SK-N-SH (cell line): ENCODE results near the gene MRPL12.

Experiments
- EZH2phosphoT487 ChIP-seq: fragments of 200-600 bp; sonication (generic); IDR thresholded peaks from 2 replicates; pipeline ENCODE4 v1.6.1; 2017; ENCODE audit warnings: low read depth, mixed run types, mild to moderate bottlenecking, antibody characterized with exemption, moderate library complexity, borderline replicate concordance
- FOXM1 ChIP-seq: IDR thresholded peaks from 2 replicates; pipeline ENCODE4 v1.4.0; 2012; ENCODE audit warnings: low read depth, mild to moderate bottlenecking
- JUND ChIP-seq: IDR thresholded peaks from 2 replicates; pipeline ENCODE4 v1.4.0; 2012
- MXI1 ChIP-seq: IDR thresholded peaks from 2 replicates; pipeline ENCODE4 v1.6.1; 2012; ENCODE audit warnings: mild to moderate bottlenecking, low read depth, low read length, improper control_type of control experiment
- NFIC ChIP-seq: IDR thresholded peaks from 2 replicates; pipeline ENCODE4 v1.4.0; 2012; ENCODE audit warnings: borderline replicate concordance
- POLR2AphosphoS5 ChIP-seq: IDR thresholded peaks from 2 replicates; pipeline ENCODE4 v1.6.1; 2012; ENCODE audit warnings: low read depth, low read length
- RXRA ChIP-seq: IDR thresholded peaks from 2 replicates; pipeline ENCODE4 v1.4.0; 2012; ENCODE audit warnings: low read depth, mild to moderate bottlenecking, borderline replicate concordance
- TEAD4 ChIP-seq: IDR thresholded peaks from 2 replicates; pipeline ENCODE4 v1.4.0; 2012; ENCODE audit warnings: mild to moderate bottlenecking, borderline replicate concordance; ENCODE audit not compliant: insufficient read depth
- YY1 ChIP-seq: IDR thresholded peaks from 2 replicates; pipeline ENCODE4 v1.4.0; 2012; ENCODE audit warnings: low read depth, mild to moderate bottlenecking
- TF ChIP-seq, protein P1 (sequence below): fragments of 200-600 bp; sonication (generic); IDR thresholded peaks from 2 replicates; pipeline ENCODE4 v1.6.1; 2017; ENCODE audit warnings: antibody characterized with exemption, mild to moderate bottlenecking, moderate library complexity
- TF ChIP-seq, protein P2 (sequence below): IDR thresholded peaks from 2 replicates; pipeline ENCODE4 v1.6.1; 2012; ENCODE audit warnings: mild to moderate bottlenecking, low read depth, low read length, moderate library complexity
- TF ChIP-seq, protein P3 (sequence below): IDR thresholded peaks from 2 replicates; pipeline ENCODE4; 2012

DNA sequence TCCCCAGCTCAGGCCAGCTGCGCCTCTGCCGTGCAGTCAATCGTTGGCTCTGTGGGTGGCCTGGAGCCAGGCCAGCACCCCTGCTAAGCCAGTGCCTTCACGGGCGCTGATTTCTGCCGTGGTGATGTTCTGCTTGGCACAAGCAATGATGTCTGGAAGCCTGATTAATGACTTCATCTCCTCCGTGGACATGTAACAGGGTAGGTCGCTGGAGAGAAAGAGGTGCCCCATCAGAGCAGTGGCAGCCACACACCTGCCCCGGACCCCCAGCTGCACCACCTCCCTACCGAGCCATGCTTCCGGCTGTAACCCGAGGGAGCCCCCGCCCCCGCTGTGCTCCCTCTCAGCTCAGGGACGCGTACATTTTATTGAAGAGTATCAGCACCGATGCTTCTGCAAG, 21.5 kb upstream of the MRPL12 start:
- TF ChIP-seq NFIC (no peak), TEAD4 (no peak), POLR2AphosphoS5 (no peak), RXRA (no peak), JUND (no peak), MXI1 (no peak), YY1 (no peak), EZH2phosphoT487 (no peak), FOXM1 (no peak)
- TF ChIP-seq, protein P1, sequence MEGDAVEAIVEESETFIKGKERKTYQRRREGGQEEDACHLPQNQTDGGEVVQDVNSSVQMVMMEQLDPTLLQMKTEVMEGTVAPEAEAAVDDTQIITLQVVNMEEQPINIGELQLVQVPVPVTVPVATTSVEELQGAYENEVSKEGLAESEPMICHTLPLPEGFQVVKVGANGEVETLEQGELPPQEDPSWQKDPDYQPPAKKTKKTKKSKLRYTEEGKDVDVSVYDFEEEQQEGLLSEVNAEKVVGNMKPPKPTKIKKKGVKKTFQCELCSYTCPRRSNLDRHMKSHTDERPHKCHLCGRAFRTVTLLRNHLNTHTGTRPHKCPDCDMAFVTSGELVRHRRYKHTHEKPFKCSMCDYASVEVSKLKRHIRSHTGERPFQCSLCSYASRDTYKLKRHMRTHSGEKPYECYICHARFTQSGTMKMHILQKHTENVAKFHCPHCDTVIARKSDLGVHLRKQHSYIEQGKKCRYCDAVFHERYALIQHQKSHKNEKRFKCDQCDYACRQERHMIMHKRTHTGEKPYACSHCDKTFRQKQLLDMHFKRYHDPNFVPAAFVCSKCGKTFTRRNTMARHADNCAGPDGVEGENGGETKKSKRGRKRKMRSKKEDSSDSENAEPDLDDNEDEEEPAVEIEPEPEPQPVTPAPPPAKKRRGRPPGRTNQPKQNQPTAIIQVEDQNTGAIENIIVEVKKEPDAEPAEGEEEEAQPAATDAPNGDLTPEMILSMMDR: no peak
- TF ChIP-seq, protein P2, sequence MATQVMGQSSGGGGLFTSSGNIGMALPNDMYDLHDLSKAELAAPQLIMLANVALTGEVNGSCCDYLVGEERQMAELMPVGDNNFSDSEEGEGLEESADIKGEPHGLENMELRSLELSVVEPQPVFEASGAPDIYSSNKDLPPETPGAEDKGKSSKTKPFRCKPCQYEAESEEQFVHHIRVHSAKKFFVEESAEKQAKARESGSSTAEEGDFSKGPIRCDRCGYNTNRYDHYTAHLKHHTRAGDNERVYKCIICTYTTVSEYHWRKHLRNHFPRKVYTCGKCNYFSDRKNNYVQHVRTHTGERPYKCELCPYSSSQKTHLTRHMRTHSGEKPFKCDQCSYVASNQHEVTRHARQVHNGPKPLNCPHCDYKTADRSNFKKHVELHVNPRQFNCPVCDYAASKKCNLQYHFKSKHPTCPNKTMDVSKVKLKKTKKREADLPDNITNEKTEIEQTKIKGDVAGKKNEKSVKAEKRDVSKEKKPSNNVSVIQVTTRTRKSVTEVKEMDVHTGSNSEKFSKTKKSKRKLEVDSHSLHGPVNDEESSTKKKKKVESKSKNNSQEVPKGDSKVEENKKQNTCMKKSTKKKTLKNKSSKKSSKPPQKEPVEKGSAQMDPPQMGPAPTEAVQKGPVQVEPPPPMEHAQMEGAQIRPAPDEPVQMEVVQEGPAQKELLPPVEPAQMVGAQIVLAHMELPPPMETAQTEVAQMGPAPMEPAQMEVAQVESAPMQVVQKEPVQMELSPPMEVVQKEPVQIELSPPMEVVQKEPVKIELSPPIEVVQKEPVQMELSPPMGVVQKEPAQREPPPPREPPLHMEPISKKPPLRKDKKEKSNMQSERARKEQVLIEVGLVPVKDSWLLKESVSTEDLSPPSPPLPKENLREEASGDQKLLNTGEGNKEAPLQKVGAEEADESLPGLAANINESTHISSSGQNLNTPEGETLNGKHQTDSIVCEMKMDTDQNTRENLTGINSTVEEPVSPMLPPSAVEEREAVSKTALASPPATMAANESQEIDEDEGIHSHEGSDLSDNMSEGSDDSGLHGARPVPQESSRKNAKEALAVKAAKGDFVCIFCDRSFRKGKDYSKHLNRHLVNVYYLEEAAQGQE: no peak
- TF ChIP-seq, protein P3, sequence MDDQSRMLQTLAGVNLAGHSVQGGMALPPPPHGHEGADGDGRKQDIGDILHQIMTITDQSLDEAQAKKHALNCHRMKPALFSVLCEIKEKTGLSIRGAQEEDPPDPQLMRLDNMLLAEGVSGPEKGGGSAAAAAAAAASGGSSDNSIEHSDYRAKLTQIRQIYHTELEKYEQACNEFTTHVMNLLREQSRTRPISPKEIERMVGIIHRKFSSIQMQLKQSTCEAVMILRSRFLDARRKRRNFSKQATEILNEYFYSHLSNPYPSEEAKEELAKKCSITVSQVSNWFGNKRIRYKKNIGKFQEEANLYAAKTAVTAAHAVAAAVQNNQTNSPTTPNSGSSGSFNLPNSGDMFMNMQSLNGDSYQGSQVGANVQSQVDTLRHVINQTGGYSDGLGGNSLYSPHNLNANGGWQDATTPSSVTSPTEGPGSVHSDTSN: no peak
